ENCODE data around the gene ITK.

DNA sequence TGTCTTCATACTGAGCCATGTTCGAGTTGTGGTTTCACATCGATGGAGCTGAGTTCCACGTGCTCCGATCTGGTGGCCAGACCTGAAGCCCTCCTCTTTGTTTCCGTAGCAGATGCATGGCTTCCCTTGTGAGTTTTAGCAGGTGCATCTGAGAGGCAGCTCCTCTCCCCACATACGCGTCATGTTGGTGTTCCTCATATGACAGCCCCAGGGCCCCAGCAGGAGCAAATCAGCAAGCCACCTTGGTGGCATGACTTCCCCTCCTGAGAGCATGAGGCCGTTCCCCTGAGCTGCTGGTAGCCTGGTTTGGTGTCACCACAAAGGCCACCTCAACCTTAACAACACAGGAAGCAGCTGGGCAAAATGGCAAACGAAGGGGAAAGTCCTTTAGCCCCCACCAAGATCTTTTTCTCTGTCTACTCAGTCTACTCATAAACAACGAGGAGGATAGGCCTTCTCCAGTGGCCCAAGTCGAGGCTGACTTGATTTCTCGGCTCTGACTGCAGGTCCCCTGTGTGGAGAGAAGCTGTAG, 91.2 kb downstream of the ITK start:
- TF ChIP-seq, protein P1, sequence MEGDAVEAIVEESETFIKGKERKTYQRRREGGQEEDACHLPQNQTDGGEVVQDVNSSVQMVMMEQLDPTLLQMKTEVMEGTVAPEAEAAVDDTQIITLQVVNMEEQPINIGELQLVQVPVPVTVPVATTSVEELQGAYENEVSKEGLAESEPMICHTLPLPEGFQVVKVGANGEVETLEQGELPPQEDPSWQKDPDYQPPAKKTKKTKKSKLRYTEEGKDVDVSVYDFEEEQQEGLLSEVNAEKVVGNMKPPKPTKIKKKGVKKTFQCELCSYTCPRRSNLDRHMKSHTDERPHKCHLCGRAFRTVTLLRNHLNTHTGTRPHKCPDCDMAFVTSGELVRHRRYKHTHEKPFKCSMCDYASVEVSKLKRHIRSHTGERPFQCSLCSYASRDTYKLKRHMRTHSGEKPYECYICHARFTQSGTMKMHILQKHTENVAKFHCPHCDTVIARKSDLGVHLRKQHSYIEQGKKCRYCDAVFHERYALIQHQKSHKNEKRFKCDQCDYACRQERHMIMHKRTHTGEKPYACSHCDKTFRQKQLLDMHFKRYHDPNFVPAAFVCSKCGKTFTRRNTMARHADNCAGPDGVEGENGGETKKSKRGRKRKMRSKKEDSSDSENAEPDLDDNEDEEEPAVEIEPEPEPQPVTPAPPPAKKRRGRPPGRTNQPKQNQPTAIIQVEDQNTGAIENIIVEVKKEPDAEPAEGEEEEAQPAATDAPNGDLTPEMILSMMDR (IDR thresholded peaks at IDR 0.05): no peak
- TF ChIP-seq POLR2A (IDR thresholded peaks at IDR 0.05): no peak
